ENCODE measurements around the gene ITGA7.

The ITGA7 gene

GRCh38 chr12:55718624-55719275 lies 11.0 kb upstream of the ITGA7 start:
- DNase-seq (ENCODE audit: low spot score): no peak

GRCh38 chr12:55718015-55718414 lies 10.3 kb upstream of the ITGA7 start:
- no peak for DNase-seq (ENCODE audit: low spot score)

GRCh38 chr12:55717011-55718007 lies 9.6 kb upstream of the ITGA7 start:
- DNase-seq (ENCODE audit: low spot score): peak; percentile 30

- DNase-seq (ENCODE audit: low spot score): no peak
Observed at GRCh38 chr12:55716582-55716957, 8.9 kb upstream of the ITGA7 start.

- peak; percentile 89 for DNase-seq (ENCODE audit: low spot score)
Observed at GRCh38 chr12:55715833-55716581, 8.3 kb upstream of the ITGA7 start, which contains the start of gene BLOC1S1. Gene BLOC1S1 (plus strand): TSS chr12:55716046. CDS start chr12:55716052, 6 bp downstream.

GRCh38 chr12:55715169-55715764 lies 7.6 kb upstream of the ITGA7 start:
- no peak for DNase-seq (ENCODE audit: low spot score)

- no peak for DNase-seq (ENCODE audit: low spot score)
Observed at GRCh38 chr12:55713721-55714120, 6.0 kb upstream of the ITGA7 start.

- DNase-seq (ENCODE audit: low spot score): no peak
Observed at GRCh38 chr12:55712700-55713415, 5.2 kb upstream of the ITGA7 start.

GRCh38 chr12:55711786-55712553 lies 4.3 kb upstream of the ITGA7 start:
- DNase-seq (ENCODE audit: low spot score): no peak

- DNase-seq (ENCODE audit: low spot score): no peak
Observed at GRCh38 chr12:55708695-55709233, 1.1 kb upstream of the ITGA7 start.

GRCh38 chr12:55707219-55707671 lies 459 bp downstream of the ITGA7 start:
- DNase-seq (ENCODE audit: low spot score): no peak

- DNase-seq (ENCODE audit: low spot score): no peak
Observed at GRCh38 chr12:55706568-55707218, 1.0 kb downstream of the ITGA7 start.

GRCh38 chr12:55705782-55706402 lies 1.8 kb downstream of the ITGA7 start:
- DNase-seq (ENCODE audit: low spot score): no peak

- no peak for DNase-seq (ENCODE audit: low spot score)
Observed at GRCh38 chr12:55704824-55705718, 2.6 kb downstream of the ITGA7 start.

- DNase-seq (ENCODE audit: low spot score): no peak
Observed at GRCh38 chr12:55703901-55704761, 3.6 kb downstream of the ITGA7 start.

- DNase-seq (ENCODE audit: low spot score): no peak
Observed at GRCh38 chr12:55703288-55703687, 4.4 kb downstream of the ITGA7 start.

- DNase-seq (ENCODE audit: low spot score): no peak
Observed at GRCh38 chr12:55702861-55703260, 4.8 kb downstream of the ITGA7 start.

Data from CD4-positive, alpha-beta T cell treated with Interleukin-2 at 100 ng/mL for 4 hours (primary cell).